ENCODE data around the gene ABTB2.

The ABTB2 gene

DNA sequence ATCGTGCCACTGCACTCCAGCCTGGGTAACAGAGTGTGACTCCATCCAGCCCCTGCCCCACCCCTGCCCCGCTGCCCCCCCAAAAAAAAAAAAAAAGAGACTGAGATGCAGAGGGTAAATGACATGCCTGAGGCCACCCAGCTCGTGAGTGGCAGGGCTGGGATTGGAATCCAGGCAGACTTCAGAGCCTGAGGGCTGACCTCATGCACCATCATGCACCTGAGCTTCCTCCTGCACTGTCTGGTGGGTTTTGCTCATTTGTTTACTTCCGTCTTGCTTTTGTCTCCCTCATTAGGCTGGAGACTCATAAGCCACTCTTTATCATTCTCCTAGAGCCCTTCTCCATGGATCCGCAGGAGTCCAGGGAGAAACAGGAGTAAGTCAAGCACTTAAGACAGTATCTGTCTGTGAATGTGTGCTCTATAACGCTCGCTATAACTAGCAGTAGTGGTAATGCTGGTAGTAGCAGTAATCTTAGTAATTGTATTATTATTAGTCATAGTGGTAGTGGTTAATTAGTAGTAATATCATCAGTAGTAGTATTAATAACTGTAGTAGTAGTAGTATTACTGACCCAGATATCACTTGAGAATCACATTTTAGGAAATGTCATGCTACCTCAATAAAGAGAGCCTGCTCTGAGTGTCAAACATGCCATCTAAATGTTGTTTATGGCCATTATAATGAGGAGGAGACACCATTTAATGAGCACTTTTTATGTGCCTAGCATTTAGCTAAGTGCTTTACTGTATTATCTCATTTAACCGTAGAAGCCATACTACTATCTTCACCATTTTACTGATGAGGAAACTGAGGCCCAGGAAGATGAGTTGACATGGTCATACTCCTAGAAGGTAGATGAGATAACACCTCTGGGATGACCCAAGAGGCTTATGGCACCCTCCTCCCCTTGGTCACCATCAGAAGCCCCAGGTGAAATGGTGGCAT lies 167.3 kb downstream of the ABTB2 start:
- H3K27ac ChIP-seq (ENCODE audit: insufficient read depth, low read length, poor library complexity, severe bottlenecking), result no peak overlapping the region
- no peaks in the 10 kb centered on the region for H3K36me3 ChIP-seq (ENCODE audit: control insufficient read depth, insufficient read depth, low read length)
- no peaks in the 10 kb centered on the region for H3K4me1 ChIP-seq (ENCODE audit: control insufficient read depth, insufficient read depth, low read length, poor library complexity, severe bottlenecking)
- DNase-seq, result no peak
- no peak overlapping the region for H3K4me3 ChIP-seq (ENCODE audit: insufficient read depth, low read depth, low read length, poor library complexity, severe bottlenecking)
- no peaks in the 10 kb centered on the region for H3K9me3 ChIP-seq (ENCODE audit: control insufficient read depth, low read length)
- no peaks in the 10 kb centered on the region for H3K27me3 ChIP-seq (replicated peaks; ENCODE audit: control insufficient read depth, insufficient read depth, low read length, poor library complexity, severe bottlenecking)

DNA sequence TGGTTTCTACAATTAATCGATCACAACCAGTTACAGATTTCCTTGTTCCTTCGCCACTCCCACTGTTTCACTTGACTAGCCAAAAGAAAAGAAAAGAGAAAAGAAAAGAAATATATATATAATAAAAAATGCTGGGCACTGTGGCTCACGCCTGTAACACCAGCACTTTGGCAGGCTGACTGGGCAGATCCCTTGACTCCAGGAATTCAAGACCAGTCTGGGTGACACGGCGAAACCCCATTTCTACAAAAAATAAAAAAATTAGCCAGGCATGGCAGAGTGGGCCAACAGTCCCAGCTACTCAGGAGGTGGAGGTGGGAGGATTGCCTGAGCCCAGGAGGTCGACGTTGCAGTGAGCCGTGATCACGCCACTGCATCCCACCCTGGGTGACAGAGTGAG lies 168.6 kb downstream of the ABTB2 start:
- Histone ChIP-seq H3K27me3 (replicated peaks; ENCODE audit: control insufficient read depth, insufficient read depth, low read length, poor library complexity, severe bottlenecking) (no peaks in the 10 kb centered on the region), H3K36me3 (ENCODE audit: control insufficient read depth, insufficient read depth, low read length) (no peaks in the 10 kb centered on the region), H3K4me1 (ENCODE audit: control insufficient read depth, insufficient read depth, low read length, poor library complexity, severe bottlenecking) (no peaks in the 10 kb centered on the region), H3K4me3 (ENCODE audit: insufficient read depth, low read depth, low read length, poor library complexity, severe bottlenecking) (no peak overlapping the region), H3K27ac (ENCODE audit: insufficient read depth, low read length, poor library complexity, severe bottlenecking) (no peak overlapping the region), H3K9me3 (ENCODE audit: control insufficient read depth, low read length) (no peaks in the 10 kb centered on the region)
- no peak for DNase-seq

DNA sequence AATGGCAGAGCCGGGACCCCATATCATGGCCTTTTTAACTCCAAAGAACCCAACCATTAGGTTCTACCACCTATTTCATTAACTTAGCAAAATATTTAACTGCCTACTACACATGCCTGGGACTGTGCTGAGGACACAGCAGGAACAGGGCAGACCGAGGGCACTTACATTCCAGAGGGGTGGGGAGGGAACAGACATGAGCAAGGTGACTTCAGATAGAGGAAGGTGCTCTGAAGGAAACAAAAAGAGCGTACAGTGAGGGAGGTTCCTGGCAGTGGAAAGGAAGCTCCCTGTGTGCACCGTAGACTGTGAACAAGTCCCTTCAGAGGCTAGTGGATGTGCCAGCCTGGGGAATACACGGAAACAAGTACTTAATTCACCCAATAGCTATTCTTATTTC lies 169.6 kb downstream of the ABTB2 start:
- Histone ChIP-seq H3K27ac (ENCODE audit: insufficient read depth, low read length, poor library complexity, severe bottlenecking) (no peak overlapping the region), H3K4me1 (ENCODE audit: control insufficient read depth, insufficient read depth, low read length, poor library complexity, severe bottlenecking) (no peaks in the 10 kb centered on the region), H3K36me3 (ENCODE audit: control insufficient read depth, insufficient read depth, low read length) (no peaks in the 10 kb centered on the region), H3K4me3 (ENCODE audit: insufficient read depth, low read depth, low read length, poor library complexity, severe bottlenecking) (no peak overlapping the region), H3K27me3 (replicated peaks; ENCODE audit: control insufficient read depth, insufficient read depth, low read length, poor library complexity, severe bottlenecking) (no peaks in the 10 kb centered on the region), H3K9me3 (ENCODE audit: control insufficient read depth, low read length) (no peaks in the 10 kb centered on the region)
- no peak for DNase-seq

DNA sequence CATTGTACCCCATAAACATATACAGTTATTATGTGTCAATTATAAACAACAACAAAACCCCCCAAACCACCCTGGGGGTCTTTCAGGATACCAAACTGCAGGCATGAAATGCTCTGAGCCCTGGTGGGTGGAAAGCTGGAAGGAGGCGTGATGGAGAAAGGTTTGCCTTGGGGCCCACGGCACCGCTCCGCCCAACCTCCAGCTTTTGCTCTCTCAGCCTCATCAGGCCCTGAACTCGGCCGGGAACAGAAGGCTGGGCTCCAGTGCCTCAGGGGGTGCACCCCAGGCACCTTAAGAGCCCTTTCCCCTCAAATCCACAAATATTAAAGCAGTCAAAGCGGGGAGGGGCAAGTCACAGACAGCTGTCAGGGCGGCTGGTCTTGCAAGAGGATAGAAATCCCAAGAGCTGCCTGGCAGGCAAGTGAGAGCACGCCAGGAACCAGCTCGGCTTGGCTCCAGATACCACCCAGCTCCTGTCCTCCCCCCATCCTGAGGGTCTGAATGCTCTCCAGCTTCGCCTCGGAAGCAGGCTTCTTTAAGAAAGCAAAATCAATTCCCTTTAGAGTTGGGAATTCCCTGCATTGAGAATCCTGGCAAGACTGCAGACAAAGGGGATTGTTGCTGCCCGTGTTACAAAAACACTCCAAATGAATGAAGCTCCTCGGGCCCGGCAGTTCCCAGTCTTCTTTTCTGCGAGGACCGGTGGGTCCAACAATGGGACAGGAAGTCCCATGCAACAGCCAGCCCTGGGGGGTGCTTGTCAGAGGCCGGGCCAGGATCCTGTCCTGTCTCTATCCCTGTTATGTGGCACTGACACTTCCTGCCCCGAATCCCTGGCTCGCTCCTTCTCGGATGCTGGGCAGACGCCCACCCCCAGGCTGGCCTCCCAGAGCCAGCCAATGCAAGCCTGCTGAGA lies 171.6 kb downstream of the ABTB2 start:
- Histone ChIP-seq H3K36me3 (ENCODE audit: control insufficient read depth, insufficient read depth, low read length) (no peaks in the 10 kb centered on the region), H3K4me3 (ENCODE audit: insufficient read depth, low read depth, low read length, poor library complexity, severe bottlenecking) (no peak overlapping the region), H3K4me1 (ENCODE audit: control insufficient read depth, insufficient read depth, low read length, poor library complexity, severe bottlenecking) (no peaks in the 10 kb centered on the region), H3K27ac (ENCODE audit: insufficient read depth, low read length, poor library complexity, severe bottlenecking) (no peak overlapping the region), H3K27me3 (replicated peaks; ENCODE audit: control insufficient read depth, insufficient read depth, low read length, poor library complexity, severe bottlenecking) (no peaks in the 10 kb centered on the region), H3K9me3 (ENCODE audit: control insufficient read depth, low read length) (no peaks in the 10 kb centered on the region)
- DNase-seq, result no peak

DNA sequence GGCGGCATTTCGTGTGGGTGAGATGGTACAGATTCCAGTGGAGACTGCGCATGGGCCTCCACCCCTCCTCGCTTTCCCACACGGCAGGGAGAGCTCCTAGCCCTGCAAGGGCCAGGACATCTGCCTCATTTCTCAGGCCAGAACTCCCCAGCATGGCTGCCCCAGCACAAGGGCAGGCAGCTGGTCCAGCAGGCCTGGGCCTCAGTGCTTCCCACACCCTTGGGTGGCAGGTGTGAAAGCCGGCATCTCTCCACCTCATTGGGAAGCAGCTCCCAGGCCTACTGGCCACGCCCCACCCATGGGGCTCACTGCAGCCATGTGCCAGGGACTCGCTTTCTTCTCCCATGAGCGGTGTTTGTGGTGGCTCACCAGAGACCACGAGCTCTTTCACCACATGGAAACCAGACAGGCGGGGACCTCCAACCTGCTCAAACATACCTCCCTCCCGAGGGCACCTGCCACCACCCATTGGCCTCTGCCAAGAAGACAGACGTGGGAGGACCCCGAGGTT lies 173.2 kb downstream of the ABTB2 start:
- no peaks in the 10 kb centered on the region for H3K27me3 ChIP-seq (replicated peaks; ENCODE audit: control insufficient read depth, insufficient read depth, low read length, poor library complexity, severe bottlenecking)
- no peak for DNase-seq

DNA sequence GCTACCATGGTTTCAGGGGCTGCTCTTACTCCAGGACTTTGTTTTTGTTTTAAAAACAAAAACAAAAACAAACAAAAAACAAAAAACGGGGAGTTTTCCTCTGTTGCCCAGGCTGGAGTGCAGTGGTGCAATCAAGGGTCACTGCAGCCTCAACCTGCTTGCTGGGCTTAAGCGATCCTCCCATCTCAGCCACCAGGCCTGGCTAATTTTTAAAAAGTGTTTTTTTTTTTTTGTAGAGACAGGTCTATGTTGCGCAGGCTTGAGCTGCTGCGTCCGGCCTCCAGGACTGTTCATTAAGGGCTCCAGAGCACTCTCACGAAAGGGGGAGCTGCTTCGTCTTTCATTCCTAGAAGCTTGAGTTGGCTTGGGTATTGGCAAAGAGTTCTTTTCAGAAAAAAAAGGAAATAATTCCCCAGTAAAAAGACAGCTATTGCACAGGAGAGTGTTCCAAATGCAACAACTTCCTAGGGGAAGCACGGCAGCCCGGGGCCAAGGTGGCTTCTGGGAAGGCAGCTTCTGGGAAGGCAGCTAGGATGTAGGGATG lies 173.9 kb downstream of the ABTB2 start:
- H3K4me1 ChIP-seq (ENCODE audit: control insufficient read depth, insufficient read depth, low read length, poor library complexity, severe bottlenecking), result no peaks in the 10 kb centered on the region
- H3K27me3 ChIP-seq (replicated peaks; ENCODE audit: control insufficient read depth, insufficient read depth, low read length, poor library complexity, severe bottlenecking), result no peaks in the 10 kb centered on the region

More for the DNA sequence above, 173.2 kb downstream of the ABTB2 start:
- Histone ChIP-seq H3K4me1 (ENCODE audit: control insufficient read depth, insufficient read depth, low read length, poor library complexity, severe bottlenecking) (no peaks in the 10 kb centered on the region), H3K4me3 (ENCODE audit: insufficient read depth, low read depth, low read length, poor library complexity, severe bottlenecking) (no peak overlapping the region), H3K9me3 (ENCODE audit: control insufficient read depth, low read length) (no peaks in the 10 kb centered on the region), H3K36me3 (ENCODE audit: control insufficient read depth, insufficient read depth, low read length) (no peaks in the 10 kb centered on the region), H3K27ac (ENCODE audit: insufficient read depth, low read length, poor library complexity, severe bottlenecking) (no peak overlapping the region)

DNA sequence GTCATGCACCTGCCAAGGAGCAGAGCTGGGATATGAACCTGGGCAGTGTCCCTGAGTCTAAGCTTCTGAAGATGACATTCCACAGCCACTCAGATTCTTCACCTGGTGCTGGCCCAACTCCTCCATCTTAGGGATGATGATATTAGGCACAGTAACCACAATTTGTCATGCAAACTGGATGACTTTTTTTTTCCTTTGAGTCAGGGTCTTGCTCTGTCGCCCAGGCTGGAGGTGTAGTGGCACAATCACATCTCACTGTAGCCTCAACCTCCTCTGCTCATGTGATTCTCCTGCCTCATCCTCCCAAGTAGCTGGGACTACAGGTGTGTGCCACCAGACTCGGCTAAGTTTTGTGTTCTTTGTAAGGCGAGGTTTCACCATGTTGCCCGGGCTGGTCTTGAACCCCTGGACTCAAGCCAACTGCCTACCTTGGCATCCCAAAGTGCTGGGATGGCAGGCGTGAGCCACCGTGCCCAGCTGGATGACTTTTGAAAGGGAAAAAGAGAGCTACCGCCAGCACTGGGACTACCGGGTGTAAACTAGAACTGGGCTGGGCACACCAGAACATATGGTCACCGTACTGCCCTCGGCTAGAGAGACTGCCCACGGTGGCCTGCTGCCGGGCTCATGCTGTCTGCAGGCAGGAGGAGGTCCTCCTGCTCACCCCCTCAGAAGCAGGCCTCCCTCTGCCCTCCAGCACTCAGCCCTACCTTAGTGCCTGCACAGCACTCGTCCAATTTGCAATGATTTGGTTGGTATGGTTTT lies 174.7 kb downstream of the ABTB2 start:
- Histone ChIP-seq H3K9me3 (ENCODE audit: control insufficient read depth, low read length) (no peaks in the 10 kb centered on the region), H3K27ac (ENCODE audit: insufficient read depth, low read length, poor library complexity, severe bottlenecking) (no peak overlapping the region), H3K27me3 (replicated peaks; ENCODE audit: control insufficient read depth, insufficient read depth, low read length, poor library complexity, severe bottlenecking) (no peaks in the 10 kb centered on the region), H3K4me3 (ENCODE audit: insufficient read depth, low read depth, low read length, poor library complexity, severe bottlenecking) (no peak overlapping the region), H3K4me1 (ENCODE audit: control insufficient read depth, insufficient read depth, low read length, poor library complexity, severe bottlenecking) (no peaks in the 10 kb centered on the region), H3K36me3 (ENCODE audit: control insufficient read depth, insufficient read depth, low read length) (no peaks in the 10 kb centered on the region)
- no peak for DNase-seq

More for the DNA sequence above, 173.9 kb downstream of the ABTB2 start:
- DNase-seq, result no peak
- H3K36me3 ChIP-seq (ENCODE audit: control insufficient read depth, insufficient read depth, low read length), result no peaks in the 10 kb centered on the region
- no peak overlapping the region for H3K27ac ChIP-seq (ENCODE audit: insufficient read depth, low read length, poor library complexity, severe bottlenecking)
- no peak overlapping the region for H3K4me3 ChIP-seq (ENCODE audit: insufficient read depth, low read depth, low read length, poor library complexity, severe bottlenecking)
- no peaks in the 10 kb centered on the region for H3K9me3 ChIP-seq (ENCODE audit: control insufficient read depth, low read length)

DNA sequence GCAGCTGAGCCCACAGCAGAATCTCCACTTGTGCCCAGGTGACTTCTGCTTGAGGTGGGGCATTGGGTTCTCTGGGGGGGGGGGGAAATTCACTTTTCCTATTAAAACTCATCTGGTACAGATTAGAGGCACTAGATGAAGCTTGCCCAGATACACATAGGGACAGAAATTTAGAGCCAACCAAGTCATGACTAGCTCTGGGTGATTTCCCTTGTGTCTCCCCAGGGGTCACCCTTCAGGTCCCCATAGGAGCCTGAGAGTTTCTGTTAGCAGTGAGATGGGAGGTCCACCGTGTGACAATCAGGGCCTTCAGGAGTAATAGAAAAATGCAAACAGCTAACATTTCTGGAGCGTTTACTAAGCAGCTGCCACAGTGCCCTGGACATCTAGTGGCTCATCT lies 175.4 kb downstream of the ABTB2 start:
- no peak overlapping the region for H3K4me3 ChIP-seq (ENCODE audit: insufficient read depth, low read depth, low read length, poor library complexity, severe bottlenecking)
- H3K27ac ChIP-seq (ENCODE audit: insufficient read depth, low read length, poor library complexity, severe bottlenecking), result no peak overlapping the region
- H3K27me3 ChIP-seq (replicated peaks; ENCODE audit: control insufficient read depth, insufficient read depth, low read length, poor library complexity, severe bottlenecking), result no peaks in the 10 kb centered on the region
- DNase-seq, result no peak
- no peaks in the 10 kb centered on the region for H3K9me3 ChIP-seq (ENCODE audit: control insufficient read depth, low read length)
- H3K4me1 ChIP-seq (ENCODE audit: control insufficient read depth, insufficient read depth, low read length, poor library complexity, severe bottlenecking), result no peaks in the 10 kb centered on the region
- H3K36me3 ChIP-seq (ENCODE audit: control insufficient read depth, insufficient read depth, low read length), result no peaks in the 10 kb centered on the region

DNA sequence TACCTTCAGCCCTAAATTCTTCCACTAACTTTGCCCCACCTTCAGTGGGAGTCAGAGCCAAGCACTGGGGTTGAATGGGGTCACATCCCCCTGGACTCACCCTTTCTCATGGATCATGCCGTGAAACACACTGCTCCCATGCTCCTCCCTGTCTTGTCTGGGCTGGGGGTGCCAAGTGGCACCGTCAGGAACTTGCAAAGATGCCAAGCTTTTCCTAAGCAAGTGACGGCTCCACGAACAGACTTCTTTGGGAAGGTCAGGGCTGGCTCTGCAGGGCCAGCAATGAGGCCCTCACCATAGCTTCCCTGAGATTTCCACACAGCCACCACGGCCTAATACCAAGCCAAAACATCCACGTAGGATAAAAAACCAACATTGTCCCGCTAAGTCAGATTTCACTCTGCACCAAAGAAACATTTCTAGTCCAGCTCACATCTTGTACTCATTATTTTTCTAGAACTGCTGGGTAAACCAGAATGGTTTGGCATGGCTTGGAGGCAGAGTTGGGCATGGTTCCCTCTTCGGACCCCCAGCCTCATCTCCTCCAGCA lies 175.9 kb downstream of the ABTB2 start:
- H3K27ac ChIP-seq (ENCODE audit: insufficient read depth, low read length, poor library complexity, severe bottlenecking), result no peak overlapping the region
- no peaks in the 10 kb centered on the region for H3K27me3 ChIP-seq (replicated peaks; ENCODE audit: control insufficient read depth, insufficient read depth, low read length, poor library complexity, severe bottlenecking)
- no peaks in the 10 kb centered on the region for H3K4me1 ChIP-seq (ENCODE audit: control insufficient read depth, insufficient read depth, low read length, poor library complexity, severe bottlenecking)
- DNase-seq, result no peak
- H3K9me3 ChIP-seq (ENCODE audit: control insufficient read depth, low read length), result no peaks in the 10 kb centered on the region
- H3K36me3 ChIP-seq (ENCODE audit: control insufficient read depth, insufficient read depth, low read length), result no peaks in the 10 kb centered on the region
- no peak overlapping the region for H3K4me3 ChIP-seq (ENCODE audit: insufficient read depth, low read depth, low read length, poor library complexity, severe bottlenecking)
